ENCODE measurements around the gene PRICKLE1.

The PRICKLE1 gene

GRCh38 chr12:42589465-42590329 is at the start of gene PRICKLE1:
Gene PRICKLE1 (minus strand): TSS chr12:42589746. CDS start chr12:42472516, 117,230 bp downstream.
- no peak for DNase-seq

GRCh38 chr12:42638697-42639096 is 49.2 kb upstream of the PRICKLE1 start:
- DNase-seq = no peak

DNA sequence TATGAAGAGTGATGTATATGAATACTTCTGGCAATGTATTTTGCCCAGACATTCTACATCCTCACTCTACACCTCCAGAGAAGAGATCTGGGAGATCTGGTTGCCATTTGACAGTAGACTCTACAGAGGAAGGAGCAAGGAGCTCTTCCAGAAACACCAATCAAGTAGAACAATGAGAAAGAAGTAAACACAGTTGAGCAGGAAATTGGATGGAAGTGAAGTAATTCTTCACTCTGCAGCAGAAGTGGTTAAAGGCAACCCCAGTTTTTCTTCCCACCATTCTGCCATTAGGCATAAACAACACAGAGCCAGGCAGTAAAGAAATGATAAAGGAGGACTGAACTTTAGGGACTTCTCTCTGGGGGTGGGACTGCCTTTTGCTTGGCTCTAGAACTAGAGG is 48.5 kb upstream of the PRICKLE1 start:
- DNase-seq = no peak

DNA sequence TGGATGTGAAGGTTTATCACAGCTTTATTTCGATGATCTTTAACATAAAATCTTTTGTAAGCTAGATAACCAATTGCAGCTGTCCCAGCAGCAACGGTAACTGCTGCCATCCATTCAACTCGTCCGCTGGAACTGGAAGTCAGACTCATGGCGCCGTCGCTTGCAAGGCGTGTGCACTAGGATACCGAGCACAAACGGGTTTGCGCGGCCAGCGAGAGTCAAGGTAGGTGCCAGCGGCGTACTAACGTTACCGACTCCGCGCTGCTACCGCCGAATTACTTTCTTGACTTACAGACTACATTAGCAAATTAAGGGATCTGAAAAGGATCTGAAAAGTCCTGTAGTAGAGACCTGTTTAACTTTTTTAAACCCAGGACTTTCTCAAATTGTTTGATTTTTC is 47.4 kb upstream of the PRICKLE1 start:
- no peak for DNase-seq

GRCh38 chr12:42633594-42633993 is 44.0 kb upstream of the PRICKLE1 start:
- no peak for DNase-seq

GRCh38 chr12:42631513-42631912 is 42.0 kb upstream of the PRICKLE1 start:
- no peak for DNase-seq

GRCh38 chr12:42630314-42630713 is 40.8 kb upstream of the PRICKLE1 start:
- DNase-seq = no peak

- no peak for DNase-seq
Measured at GRCh38 chr12:42627151-42627550, 37.6 kb upstream of the PRICKLE1 start.

- DNase-seq = no peak
Measured at GRCh38 chr12:42625611-42626010, 36.1 kb upstream of the PRICKLE1 start.

DNA sequence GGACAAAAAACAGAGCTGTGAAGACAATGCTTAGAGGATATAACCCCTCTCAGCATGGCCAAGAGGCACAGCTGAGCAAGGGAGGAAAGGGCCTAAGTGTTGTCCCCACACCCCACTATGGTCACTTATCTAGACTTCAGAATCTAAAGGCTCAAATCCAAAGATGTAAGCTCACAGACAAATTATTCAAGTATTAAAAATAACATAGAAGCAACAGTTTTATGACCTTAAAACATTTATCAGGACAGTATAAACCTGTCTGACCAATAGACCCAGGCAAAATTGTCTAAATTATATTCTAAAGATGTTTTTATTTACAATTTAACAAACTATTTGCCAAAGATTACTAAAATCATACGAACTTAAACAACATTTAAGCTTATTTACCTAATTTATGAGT is 28.1 kb upstream of the PRICKLE1 start:
- DNase-seq = no peak

DNA sequence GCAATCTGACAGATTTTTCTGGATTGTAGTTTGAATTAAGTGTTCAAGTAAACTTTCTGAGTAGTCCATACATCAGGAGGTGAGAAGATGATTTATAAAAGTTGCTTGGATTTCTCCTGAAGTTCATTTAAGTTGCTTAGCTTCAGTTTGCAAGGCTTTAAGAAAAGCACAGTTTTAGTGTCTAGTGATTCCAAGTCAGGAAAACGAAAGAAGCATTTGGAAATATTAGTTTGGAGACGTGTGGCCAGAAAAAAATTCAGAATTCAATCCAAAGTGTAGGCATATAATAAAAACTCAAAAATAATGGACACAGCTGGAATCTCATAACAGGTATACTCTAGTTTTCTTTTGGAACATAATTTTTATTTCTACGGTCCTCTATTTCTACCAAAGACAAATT is 25.5 kb upstream of the PRICKLE1 start:
- no peak for DNase-seq

- no peak for DNase-seq
Measured at GRCh38 chr12:42612231-42612613, 22.7 kb upstream of the PRICKLE1 start.

- no peak for DNase-seq
Measured at GRCh38 chr12:42611571-42612230, 22.2 kb upstream of the PRICKLE1 start.

DNA sequence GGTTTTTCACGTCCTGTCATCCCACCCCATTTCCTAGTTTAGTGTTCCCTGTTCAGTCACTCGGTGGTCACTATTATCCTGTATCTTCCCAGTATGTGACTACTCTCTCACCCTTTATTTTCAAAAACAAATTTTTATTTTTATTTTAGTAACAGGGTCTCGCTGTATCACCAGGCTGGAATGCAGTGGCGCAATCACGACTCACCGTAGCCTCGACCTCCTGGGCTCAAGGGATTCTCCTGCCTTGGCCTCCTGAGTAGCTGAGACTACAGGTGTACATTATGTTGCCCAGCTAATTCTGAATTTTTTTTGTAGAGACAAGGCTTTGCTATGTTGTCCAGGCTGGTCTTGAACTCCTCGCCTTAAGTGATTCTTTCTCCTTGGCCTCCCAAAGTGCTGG is 20.1 kb upstream of the PRICKLE1 start:
- DNase-seq = no peak

DNA sequence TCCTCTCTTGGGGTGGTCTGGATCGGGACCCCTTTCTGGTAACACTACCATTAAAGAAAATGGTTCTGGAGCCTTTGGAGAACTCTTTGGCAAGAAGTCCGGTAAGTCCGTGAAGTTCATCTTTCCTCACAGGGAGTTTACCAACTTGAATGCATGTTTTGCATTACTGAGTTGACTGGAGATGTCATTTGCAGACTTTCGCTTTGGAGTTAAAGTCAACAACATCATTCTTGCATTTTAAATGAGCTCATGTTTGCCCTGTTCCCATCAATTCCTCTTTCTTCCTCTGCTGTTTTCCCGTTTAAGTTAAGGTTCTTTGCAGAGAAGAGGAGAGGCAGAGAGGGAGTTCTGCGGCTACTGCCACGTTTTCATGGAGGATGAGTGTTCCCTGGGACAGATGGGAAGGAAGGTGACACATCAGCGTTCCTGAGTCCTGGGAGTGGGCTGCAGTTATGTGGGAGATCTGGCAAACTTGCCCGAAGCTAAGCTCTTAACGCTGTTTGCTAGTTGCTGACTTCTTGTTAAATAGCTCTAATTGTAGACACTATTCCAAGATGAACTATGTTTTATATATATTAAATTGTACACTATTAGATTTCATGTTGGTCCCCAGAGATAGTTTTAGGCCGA is 18.8 kb upstream of the PRICKLE1 start:
- no peak for DNase-seq

DNA sequence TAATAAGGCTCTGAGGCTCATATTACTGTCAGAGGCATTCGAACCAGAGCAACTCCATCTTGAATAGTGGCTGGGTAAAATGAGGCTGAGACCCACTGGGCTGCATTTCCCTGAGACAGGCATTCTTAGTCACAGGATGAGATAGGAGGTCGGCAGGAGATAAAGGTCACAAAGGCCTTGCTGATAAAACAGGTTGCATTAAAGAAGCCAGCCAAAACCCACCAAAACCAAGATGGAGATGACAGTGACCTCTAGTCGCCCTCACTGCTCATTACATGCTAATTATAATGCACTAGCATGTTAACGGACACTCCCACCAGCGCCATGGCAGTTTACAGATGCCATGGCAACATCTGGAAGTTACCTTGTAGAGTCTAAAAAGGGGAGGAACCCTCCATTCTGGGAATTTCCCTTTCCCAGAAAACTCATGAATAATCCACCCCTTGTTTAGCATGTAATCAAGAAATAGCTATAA is 18.1 kb upstream of the PRICKLE1 start:
- no peak for DNase-seq

DNA sequence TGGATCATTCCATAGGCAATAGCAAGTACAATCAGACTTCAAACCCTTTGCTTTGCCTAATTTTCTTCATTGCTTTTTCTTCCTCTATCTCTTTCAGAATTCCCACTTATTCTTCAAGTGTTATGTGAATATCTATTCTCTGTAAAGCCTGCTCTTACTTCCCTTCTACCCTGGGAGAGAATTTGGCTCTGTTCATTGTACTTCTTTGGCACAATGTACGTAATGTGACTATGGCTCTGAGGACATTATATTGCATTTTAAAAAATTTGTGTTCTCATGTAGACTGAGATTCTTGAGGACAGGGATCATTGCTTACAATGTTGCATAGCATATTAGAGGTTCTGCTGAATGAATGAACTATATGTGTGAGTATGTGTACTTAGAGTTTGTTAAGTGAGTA is 16.9 kb upstream of the PRICKLE1 start:
- no peak for DNase-seq

DNA sequence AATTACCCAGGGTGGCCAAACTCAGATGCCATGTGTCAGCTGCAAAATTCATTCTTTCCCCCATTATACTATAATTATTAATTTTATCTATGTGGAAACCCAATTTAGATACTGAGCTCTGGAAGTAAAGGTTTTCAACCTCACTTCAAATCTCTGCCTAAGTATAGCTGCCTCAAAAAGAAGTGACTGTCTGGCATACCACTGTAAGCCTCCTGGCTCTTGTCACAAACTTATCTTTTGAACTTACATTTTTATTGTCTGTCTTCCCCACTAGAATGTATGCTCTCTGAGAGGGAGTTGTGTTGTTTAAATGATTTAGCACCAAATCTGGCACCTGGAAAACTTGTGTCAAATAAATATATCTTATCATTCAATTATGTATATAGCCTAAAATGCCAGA is 16.1 kb upstream of the PRICKLE1 start:
- DNase-seq = no peak

DNA sequence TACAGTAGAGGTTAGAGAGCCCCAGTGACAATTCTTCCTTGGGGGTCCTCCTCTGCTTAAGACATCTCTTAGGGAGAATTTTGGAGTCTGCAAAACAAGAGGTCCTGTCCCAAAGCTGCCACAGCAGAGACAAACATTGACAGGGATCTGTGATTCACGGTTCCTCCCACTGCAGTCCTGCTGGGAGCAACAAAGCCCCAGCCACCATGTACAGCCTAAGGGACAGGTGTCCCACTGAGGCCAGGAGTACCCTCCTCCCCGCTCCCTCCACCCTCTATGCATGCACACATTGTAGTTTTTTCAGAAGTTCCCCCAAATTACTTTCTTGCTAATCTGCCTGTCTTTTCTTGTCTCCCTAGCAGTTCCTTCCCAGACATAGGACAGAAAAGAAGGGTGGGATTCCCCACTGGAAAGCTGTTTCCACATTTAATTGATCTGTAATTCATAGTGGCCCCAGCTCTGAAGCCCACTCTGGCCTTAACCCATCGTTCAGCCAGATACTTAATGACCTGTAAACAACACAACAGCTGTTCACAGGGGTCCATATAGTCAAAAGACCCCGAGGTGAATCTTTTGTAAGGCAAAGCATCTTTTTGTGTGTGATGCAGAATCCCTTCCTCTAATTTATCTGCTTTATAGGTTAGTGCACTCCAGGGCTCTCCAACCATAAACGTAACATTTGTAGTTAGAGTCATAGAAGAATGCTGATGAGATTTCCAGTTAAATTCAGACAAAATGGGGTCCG is 13.9 kb upstream of the PRICKLE1 start:
- DNase-seq = no peak

GRCh38 chr12:42593874-42594273 is 4.3 kb upstream of the PRICKLE1 start:
- DNase-seq = no peak

DNA sequence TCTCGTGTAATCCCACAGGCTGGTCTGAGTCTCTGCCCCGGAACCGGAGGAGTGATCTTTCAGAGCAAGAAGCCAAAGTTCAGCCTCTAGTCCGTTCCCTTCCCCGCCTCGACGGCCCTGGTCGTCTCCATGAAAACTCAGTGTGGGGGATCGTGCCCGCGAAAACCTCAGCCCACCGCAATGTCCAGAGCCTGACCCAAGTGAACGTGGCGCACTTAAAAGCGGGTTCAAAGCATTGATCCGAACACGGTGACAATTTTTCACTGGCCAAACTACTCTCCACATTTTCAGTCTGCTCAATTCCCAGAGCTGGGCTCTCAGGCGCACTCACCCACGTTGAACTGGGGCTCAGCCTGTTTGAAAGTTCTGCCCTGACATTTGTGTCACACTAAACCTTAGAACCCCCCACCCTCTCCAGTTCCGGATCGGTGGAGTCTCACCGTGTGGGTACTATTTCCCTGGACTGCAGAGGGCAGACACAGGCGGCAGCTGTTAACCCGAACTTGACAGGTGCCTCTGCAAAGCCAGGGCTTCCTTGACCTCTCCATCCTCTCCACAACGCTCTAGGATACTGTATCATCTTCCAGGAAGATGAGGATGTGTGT is 886 bp upstream of the PRICKLE1 start:
- DNase-seq = no peak

Data from CD4-positive, alpha-beta T cell treated with Interleukin-4 for 4 hours (primary cell).